Ishikawa (cell line): ENCODE measurements around the gene INO80C.

Experiments
- CEBPB ChIP-seq: IDR thresholded peaks from 2 replicates; pipeline ENCODE4 v1.6.1; 2012
- CREB1 ChIP-seq: IDR thresholded peaks from 2 replicates; pipeline ENCODE4 v1.6.1; 2012; ENCODE audit warnings: low read depth
- EGR1 ChIP-seq: IDR thresholded peaks from 2 replicates; pipeline ENCODE4 v1.6.1; 2012
- EP300 ChIP-seq: IDR thresholded peaks from 2 replicates; pipeline ENCODE4 v1.6.1; 2012; ENCODE audit warnings: borderline replicate concordance
- FOXM1 ChIP-seq: IDR thresholded peaks from 2 replicates; pipeline ENCODE4 v1.6.1; 2012; ENCODE audit warnings: low read depth, borderline replicate concordance
- NFIC ChIP-seq: IDR thresholded peaks from 2 replicates; pipeline ENCODE4 v1.6.1; 2012
- RAD21 ChIP-seq: IDR thresholded peaks from 2 replicates; pipeline ENCODE4 v1.6.1; 2012; ENCODE audit warnings: low read depth
- REST ChIP-seq: IDR thresholded peaks from 2 replicates; pipeline ENCODE4 v1.6.1; 2012; ENCODE audit warnings: low read depth, mild to moderate bottlenecking
- TAF1 ChIP-seq: IDR thresholded peaks from 2 replicates; pipeline ENCODE4 v1.6.1; 2012; ENCODE audit warnings: low read depth, mild to moderate bottlenecking
- TCF12 ChIP-seq: IDR thresholded peaks from 2 replicates; pipeline ENCODE4 v1.6.1; 2012; ENCODE audit warnings: low read depth
- TEAD4 ChIP-seq: IDR thresholded peaks from 2 replicates; pipeline ENCODE4 v1.6.1; 2012
- YY1 ChIP-seq: IDR thresholded peaks from 2 replicates; pipeline ENCODE4 v1.6.1; 2012; ENCODE audit warnings: low read depth
- ZBTB7A ChIP-seq: IDR thresholded peaks from 2 replicates; pipeline ENCODE4 v1.6.1; 2012; ENCODE audit warnings: low read depth
- TF ChIP-seq, protein P1 (sequence below): IDR thresholded peaks from 2 replicates; pipeline ENCODE4 v1.6.1; 2012
- TF ChIP-seq, protein P2 (sequence below): IDR thresholded peaks from 2 replicates; pipeline ENCODE4 v1.6.1; 2012

The INO80C gene

GRCh38 chr18:35451032-35451431 is 46.7 kb downstream of the INO80C start:
- TF ChIP-seq NFIC (peak; percentile 57), EP300 (no peak), TEAD4 (no peak), YY1 (no peak), RAD21 (no peak)

DNA sequence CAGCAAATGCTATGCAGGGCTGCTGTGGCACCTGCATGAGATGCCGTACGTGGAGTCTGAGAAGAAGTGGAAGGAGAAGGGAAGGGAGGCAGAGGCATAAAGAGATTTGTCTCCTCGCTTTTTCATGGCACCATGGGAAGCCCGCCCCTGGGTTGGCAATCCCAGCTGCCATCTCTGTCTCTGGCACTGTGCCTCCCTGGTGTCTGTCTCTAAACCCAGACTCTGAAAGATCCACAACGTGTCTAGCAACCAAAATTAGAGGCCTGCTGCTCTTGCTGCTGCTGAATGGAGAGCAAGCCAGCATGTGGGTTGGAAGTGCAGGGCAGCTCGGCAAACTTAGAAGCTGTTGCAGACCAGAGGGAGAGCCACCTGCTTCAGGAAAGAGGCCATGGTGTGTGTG is 53.1 kb downstream of the INO80C start:
- TF ChIP-seq EP300, result no peak
- no peak for TF ChIP-seq CREB1
- no peak for TF ChIP-seq REST

- TF ChIP-seq NFIC (no peak), CEBPB (no peak), YY1 (no peak), EP300 (no peak), TEAD4 (no peak), ZBTB7A (no peak), EGR1 (no peak), FOXM1 (no peak), CREB1 (no peak), RAD21 (no peak), TAF1 (no peak), REST (no peak), TCF12 (no peak)
- TF ChIP-seq, protein P1, sequence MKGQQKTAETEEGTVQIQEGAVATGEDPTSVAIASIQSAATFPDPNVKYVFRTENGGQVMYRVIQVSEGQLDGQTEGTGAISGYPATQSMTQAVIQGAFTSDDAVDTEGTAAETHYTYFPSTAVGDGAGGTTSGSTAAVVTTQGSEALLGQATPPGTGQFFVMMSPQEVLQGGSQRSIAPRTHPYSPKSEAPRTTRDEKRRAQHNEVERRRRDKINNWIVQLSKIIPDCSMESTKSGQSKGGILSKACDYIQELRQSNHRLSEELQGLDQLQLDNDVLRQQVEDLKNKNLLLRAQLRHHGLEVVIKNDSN, result no peak
- TF ChIP-seq, protein P2, sequence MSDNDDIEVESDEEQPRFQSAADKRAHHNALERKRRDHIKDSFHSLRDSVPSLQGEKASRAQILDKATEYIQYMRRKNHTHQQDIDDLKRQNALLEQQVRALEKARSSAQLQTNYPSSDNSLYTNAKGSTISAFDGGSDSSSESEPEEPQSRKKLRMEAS, result no peak
Observed at GRCh38 chr18:35443847-35444246, 53.9 kb downstream of the INO80C start.

DNA sequence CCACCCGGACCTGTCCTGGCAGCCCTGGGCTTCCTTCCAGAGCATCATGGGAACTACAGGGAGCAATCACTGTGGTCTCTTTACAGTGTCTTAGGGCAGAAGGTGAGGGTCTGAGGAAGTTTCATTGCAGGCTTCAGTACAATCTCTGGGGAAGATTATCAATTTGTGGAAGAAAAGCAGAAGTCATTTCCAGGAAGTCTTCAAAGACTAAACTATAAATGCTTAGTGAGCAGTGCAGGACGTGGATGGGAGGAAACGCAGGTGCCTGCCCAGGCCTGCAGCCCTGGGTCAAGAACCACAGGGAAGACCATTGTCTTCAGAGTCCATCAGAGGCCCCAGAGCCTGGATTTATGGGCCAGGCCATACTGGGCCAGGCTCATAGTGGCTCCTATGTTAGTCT is 54.3 kb downstream of the INO80C start:
- TF ChIP-seq CEBPB, result no peak
- no peak for TF ChIP-seq REST
- TF ChIP-seq EGR1, result no peak
- TF ChIP-seq TCF12, result no peak
- TF ChIP-seq ZBTB7A, result no peak
- TF ChIP-seq, protein P2, result no peak
- no peak for TF ChIP-seq TEAD4
- TF ChIP-seq FOXM1, result no peak
- TF ChIP-seq EP300, result no peak
- no peak for TF ChIP-seq RAD21
- TF ChIP-seq YY1, result no peak
- no peak for TF ChIP-seq NFIC
- TF ChIP-seq, protein P1, result no peak
- no peak for TF ChIP-seq TAF1
- TF ChIP-seq CREB1, result no peak

DNA sequence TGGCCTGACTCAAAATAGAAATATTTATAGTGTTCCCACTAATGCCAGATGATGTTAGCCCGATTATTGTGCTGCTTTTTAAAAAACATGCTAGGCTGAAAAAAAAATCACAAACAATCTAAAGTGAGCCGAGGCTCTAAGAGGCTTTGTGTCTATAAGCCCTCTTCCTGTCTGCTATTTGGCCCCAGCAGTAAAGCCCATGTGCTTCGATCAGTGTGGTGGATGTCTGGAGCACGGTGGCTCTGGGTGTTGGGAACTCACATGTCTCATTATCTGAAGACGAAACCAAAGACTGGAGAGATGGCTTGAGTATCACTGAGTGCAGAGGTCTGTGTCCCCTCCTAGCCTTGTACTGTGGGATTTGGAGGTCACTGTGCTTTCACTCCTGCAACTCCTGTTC is 55.1 kb downstream of the INO80C start:
- TF ChIP-seq ZBTB7A (no peak), TEAD4 (no peak), TCF12 (no peak), FOXM1 (no peak), EGR1 (no peak), REST (no peak), CREB1 (no peak), CEBPB (no peak), TAF1 (no peak), YY1 (no peak), RAD21 (no peak), EP300 (no peak), NFIC (no peak)
- TF ChIP-seq, protein P1, result no peak
- TF ChIP-seq, protein P2, result no peak
